HG03439 (cell line): ENCODE results near the gene GPRIN2.
"Not testable (repeated sequence)": the region's sequence is repeated elsewhere in the genome, so short reads cannot be mapped to it uniquely, and the experiment has no call there.

Experiments used
- ATAC-seq: cut with Tn5 transposase; IDR thresholded peaks from one replicate; pipeline ENCODE4 v1.9.1; 2021; ENCODE audit warnings: mild to moderate bottlenecking, moderate library complexity; ENCODE audit not compliant: unreplicated experiment

The GPRIN2 gene

GRCh38 chr10:46570655-46571054, 14.2 kb upstream of the GPRIN2 start:
- not testable (repeated sequence) for ATAC-seq

DNA sequence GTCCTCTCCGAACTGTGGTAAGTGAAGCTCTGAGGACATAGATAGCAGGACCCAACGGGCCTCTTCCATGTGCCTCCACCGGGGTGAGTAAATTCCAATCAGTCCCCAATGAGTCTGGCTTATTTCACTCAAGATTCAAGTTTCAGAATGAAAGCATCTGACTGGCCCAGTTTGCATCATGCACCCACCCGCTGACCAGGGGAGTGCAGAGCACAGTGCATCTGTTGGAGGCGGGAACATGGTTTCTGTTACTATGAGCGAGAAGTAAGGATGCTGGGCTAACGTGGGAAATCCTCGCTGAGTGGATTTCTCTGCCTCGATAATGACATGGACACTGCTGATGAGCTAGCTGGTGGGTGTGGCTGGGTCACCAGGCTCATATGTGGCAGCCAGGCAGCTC, 10.7 kb upstream of the GPRIN2 start:
- not testable (repeated sequence) for ATAC-seq

- ATAC-seq = not testable (repeated sequence)
Observed at GRCh38 chr10:46565591-46566332, 9.3 kb upstream of the GPRIN2 start.

DNA sequence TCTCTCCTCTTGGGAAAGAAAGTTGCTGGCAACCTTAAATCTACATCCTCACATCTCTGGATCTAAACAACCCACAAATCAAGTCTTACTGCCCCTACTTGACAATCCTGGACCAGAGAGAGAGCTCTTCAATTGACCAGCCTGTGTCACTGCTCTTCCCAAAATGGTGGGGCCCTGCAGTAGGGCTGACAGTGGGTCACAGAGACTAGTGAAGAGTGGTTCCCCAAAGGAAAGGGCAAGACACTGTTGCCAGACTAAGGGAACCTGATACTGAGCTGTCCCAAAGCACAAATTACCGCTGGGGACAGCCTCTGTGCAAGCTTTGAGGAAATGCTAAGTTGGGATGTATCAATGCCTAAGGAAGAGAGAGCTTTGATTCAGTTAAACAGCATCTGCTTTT, 4.5 kb upstream of the GPRIN2 start:
- no peak for ATAC-seq

DNA sequence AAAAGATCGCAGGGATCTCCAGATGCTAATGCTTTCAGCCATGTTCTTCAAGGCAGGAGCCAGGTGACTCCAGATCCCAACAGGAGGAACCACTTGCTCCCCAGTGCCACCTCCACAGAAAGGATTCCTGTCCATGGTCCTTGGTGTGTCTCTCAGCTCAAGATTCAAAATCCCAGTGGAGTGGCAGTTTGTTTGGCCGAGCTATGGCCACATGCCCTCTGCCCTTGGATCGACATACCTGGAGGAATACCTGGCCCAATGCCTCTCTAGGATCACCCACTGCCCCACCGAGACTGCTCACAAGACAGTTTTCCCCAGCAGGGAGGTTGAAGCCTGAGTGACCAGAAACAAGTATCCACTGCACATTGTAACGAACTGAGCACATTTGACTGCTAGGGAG, 3.9 kb upstream of the GPRIN2 start:
- no peak for ATAC-seq

DNA sequence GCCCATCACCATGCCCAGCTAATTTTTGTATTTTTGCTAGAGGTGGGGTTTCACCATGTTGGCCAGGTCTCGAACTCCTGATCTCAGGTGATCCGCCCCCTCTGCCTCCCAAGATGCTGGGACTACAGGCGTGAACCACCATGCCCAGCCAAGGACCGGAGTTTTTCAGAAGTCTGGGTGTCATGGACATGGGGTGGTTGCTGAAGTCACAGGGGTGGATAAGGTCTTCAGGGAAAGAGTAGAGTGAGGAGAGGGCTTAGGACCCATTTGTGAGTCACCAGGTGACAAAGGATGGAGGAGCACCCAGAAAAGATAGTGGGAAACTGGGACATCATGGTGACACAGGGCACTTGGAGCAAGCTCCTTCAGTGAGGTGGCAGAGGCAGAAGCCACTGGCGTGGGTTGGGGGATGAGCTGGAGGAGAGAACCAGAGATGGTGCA, 2.8 kb upstream of the GPRIN2 start:
- no peak for ATAC-seq

DNA sequence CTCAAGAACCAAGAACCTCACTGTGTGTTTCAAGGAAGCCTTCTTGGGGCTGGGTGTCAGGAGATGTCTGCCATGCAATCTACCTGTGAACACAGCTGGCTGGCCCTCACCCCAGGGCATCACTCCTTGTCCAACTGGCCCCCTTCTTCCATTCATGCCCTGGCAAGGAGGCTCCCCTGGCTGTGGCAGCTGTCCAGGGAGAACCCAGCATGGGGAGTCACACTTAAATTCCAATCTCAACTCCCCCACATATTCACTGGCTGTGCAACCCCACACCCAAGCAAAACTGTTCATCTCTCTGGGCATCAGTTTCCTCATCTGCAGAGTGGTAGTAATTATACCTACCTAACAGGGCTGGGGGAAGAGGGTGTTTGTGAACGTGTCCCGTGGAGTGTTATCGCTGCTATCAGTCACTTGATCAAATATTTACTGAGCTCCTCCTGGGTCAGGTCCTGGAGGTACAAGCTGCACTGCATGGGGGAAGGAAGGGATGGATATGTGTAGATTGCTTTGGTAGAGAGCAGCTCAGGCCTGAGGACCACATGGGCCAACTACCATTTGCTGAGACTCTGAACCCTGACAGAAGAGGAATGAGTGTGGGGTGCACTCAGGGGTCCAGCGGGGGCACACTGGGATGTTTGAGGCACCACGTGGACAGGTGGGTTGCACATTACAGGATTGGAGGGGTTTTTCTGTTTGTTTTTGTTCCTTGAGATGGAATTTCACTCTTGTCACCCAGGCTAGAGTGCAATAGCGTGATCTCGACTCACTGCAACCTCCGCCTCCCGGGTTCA, 2.1 kb upstream of the GPRIN2 start:
- ATAC-seq = no peak

- ATAC-seq = no peak
Observed at GRCh38 chr10:46558122-46558391, 1.6 kb upstream of the GPRIN2 start.

- no peak for ATAC-seq
Observed at GRCh38 chr10:46557319-46558121, 1.1 kb upstream of the GPRIN2 start.

- no peak for ATAC-seq
Observed at GRCh38 chr10:46555713-46556514, 544 bp downstream of the GPRIN2 start.

DNA sequence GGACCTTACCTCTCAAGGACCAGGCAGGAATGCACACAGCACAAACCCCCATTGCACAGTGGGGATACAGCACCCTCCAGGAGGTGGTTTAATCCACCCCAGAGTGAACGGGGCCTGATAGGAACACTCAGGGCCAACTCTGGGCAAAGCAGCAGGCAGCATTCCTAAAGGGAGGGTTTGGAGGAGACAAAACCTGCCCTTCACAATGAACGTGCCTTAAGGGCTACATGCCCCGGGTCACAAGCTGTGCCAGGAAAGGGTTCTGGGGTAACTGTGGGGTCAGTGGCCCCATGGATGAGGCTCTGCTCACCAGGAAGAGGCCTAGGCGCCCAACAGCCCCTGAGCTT, 1.1 kb downstream of the GPRIN2 start:
- ATAC-seq = no peak

DNA sequence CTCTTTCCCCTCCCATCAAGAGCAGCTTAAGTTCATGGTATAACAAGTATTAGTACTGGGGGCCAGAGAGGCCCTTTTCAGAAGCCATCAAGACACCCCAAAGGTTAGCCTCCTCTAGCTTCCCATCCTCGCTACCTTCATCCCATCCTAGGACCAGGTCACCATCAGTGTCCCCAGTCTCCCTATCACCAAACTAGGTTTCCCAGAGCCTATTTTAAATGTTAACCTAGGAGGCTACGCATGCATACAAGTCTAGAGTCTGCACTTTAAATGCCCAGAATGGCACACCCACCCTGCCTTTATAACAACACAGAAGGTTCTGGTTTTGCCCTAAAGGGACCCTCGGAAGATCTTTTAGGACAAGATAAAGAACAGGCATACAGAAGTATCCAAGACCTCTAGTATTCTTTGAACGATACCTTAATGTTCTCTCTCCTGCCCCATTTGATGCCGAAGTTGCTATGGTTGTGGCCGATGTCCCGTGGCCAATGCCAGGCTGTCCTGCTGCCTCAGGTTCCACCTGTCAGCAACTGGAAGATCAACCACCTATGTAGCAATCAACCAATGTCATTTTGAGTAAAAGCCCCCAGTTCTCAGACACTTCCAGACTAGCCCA, 2.2 kb downstream of the GPRIN2 start:
- ATAC-seq = no peak

DNA sequence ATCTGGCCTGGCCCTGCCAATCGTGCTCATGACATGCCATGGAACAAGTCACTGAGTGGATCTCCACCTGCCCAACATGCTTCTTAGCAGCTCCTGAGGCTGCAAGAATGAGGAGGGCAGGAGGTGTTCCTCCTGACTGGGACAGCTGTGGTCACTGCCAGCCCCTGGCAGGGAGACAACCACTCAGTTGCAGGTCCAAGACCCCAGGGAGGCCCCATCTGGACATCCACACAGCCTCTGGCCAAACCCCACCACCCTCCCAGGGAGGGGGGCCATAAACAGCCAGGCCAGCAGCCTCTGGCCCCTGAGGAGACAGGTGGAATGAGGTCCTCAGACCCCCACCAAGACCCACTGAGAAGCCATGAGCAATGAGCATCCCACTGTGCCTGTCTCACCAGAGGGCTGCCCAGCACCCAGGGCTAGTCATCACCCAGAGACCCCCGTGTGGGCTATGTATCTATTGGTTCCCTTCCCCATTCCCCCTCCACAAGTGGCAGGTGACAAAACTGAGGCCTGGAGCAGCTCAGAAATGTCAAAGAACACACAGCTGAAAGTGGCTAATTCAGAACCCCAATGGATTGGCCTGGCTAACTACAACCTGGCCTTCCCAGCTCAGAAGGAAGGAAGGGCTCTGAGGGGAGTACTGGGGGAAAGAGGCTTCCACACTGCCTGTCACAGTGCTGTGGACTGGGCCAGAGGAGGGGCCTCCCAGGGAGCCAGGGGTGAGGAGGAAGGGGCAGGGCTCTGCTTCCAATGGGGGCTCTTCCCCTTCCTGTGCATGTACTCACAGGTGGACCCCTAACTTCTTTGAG, 3.0 kb downstream of the GPRIN2 start:
- no peak for ATAC-seq

DNA sequence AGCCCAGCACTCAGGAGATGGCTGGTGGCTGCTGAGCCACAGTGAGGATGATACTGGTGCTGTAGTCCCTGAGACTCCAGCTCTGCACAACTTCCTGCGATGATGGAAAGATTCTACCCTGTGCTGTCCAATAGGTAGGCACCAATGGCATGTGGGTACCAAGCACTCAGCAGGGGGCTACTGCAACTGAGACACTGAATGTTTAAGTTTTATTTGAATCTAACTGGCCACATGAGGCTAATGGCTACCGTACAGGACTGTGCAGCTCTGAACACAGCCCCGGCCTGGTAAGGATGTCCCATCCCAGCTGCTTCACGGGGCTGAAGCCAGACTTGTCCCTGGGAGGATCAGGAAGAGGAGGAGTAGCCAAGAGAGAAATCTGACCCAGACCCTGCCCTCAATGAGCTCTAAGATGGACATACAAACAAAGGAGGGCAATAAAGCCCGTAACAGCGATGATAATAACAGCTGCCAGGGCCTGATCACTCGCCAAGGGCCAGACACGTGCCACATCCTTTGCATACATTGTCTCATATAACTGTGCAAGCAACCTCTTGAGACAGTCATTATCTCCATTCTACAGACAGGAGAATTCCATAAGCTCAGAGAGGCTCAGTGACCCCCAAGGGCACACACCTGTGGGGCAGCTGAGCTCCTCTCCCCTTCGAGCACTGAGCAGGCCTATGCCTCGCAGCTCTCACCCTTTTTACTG, 3.8 kb downstream of the GPRIN2 start:
- ATAC-seq = no peak

DNA sequence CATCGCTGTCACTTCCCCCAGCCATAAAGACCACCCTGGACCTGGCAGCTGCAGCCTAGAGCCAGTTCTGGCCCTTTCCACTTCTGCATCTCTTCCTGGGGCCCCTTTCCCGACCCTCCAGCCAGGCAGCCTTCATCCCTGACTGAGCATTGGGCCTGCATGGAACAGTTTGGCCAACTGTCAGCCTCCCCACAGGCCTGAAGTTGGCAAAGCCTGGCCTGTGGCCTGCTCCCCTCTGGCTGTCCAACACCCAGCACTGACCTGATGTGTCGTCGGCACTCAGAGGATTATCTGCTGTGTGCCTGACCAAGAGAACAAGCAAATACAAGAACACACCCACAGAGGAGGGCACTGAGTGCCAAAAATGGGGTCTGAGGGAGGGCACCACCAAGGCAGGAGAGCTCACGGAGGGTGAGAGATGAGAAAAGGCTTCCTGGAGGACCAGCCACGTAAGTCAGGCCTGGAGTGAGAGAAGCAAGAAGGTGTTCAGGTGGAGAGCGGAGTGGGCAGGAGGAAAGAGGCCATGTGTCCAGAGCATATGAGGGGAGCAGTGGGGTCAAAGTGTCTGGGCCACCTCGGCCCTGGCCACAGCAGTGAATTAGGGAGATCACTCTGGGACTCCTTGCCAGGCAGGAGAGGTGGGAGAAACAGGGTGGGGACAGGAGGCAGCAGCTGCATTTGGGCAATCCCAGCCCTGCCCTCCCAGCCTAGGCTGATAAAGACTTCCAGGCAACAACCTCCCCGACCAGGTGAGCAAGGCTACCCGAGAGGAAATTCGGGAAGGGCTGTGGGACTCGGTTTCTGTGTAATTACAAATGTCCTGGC, 4.5 kb downstream of the GPRIN2 start:
- no peak for ATAC-seq

- ATAC-seq = no peak
Observed at GRCh38 chr10:46550795-46551700, 5.4 kb downstream of the GPRIN2 start.

GRCh38 chr10:46550076-46550790, 6.2 kb downstream of the GPRIN2 start:
- ATAC-seq = no peak
